Measurements from ENCODE around the gene IQCE.

The IQCE gene

DNA sequence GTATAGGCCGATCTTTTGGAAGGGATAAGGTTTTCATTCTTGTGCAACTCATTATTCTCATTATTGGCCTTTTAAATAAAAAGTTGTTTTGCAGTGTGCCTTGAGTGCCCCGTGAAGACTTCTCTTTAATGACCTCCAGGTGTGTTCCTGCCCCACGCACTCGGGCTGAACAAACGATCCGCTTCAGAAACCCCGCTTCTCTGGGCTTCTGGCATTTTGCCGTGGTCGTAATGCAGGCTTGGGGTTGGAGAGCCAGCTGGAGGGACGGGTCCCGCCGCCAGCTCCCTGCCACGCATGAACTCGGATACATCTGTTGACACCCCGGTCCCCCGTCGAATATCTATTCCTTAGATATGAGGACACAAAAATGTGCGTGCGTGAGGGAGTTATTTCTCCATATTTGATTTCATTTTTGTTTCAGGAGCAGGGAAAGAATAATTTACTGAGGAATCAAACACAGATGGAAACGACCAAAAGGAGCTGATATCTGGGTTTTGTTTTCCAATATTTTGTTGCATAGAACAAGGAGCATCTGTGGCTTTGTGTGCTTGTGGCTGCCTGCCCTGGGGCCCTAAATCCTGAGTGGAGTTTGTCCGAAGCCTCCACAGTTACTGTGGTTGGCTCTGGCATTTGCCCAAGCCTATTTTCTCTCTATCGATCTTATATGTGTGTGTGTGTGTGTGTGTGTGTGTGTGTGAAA lies 56.0 kb downstream of the IQCE start:
- no peak for DNase-seq (ENCODE audit: low read depth)

DNA sequence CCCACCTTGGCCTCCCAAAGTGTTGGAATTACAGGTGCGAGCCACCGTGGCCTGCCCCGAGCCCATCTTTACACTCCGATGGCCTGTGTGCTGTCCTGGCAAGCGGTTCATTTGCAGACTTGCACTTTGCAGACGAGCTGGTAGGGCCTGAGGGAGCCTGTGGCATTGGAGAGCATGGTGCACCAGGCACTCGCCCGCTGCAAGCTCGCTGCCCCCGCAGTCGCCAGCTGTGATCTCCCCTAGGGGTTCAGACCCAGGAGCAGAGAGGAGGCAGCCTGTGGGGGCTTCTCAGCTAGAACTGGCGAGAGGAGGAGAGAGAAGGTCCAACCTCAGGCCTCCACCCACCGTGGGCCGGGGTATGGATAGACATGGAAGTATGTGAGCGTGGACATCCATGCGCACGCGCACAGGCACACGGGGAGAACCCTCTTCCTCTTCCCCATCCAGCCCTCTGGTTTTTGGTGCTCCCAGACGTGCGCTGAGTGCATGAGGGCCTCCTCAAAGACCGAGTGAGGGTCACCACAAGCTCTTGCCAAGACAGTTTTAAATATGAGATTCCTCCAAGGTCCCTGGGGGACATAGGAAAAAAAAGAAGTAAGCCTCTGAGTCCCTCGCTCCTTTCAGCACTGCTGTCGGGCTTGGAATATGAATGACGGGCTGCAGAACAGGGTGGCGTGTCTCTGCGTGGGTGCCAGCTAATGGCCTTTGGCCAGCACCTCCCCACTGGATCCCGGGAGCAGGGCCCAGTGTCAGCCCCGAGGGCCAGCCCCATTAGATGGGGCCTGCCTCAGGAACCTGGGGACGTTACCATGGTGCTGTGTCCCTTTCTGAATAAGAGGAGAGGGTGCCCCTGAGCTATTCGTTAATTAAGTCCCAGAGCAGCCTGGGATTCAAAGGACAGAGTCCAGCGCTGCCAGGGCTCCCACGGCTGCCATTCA lies 57.9 kb downstream of the IQCE start:
- no peak for DNase-seq (ENCODE audit: low read depth)

DNA sequence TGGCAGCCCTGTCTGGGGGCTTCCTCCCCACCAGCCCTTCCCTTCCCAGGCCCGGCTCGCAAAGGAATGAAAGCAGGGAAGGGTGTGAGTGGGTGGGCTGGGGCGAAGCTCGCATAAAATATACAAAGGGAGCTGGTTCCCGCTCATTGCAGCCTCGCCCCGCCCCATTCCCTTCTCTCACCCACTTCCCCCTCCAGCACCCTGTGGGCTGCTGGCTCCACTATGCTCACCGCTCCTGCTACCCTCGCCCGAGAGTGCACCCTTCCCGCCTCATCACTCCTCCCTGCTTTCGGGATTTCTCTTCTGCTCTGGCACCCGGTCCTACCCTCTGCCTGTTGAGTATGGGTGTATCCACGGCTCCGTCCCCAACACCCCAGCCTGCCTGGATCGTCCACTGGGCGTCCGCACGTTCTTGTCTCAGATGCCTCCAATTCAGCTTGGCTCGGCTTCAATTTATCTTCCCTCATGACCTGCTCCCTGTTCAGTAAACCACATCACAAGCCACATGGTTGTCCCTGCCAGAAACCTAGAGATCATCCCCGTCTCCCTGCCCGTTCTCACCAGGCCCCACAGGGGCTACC lies 58.6 kb downstream of the IQCE start:
- DNase-seq (ENCODE audit: low read depth): no peak

DNA sequence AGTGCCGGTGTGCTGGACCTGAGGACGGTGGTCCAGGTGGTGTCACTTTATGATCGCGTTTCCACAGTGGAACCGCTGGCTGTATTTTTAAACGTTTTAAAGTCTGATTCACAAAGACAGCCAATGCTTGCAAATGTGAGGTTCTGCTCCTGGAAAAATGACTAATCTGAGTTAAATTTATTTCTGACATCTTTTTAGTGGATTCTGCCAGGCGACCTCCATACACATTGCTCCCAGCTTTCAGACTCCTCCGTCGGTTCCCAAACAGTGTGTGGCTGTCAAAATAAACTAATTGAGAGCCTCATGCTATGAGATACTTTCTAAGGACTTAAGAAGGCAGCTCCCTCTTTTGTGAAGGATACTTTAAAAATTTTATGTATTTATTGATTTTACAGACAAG lies 60.3 kb downstream of the IQCE start:
- DNase-seq (ENCODE audit: low read depth): no peak

DNA sequence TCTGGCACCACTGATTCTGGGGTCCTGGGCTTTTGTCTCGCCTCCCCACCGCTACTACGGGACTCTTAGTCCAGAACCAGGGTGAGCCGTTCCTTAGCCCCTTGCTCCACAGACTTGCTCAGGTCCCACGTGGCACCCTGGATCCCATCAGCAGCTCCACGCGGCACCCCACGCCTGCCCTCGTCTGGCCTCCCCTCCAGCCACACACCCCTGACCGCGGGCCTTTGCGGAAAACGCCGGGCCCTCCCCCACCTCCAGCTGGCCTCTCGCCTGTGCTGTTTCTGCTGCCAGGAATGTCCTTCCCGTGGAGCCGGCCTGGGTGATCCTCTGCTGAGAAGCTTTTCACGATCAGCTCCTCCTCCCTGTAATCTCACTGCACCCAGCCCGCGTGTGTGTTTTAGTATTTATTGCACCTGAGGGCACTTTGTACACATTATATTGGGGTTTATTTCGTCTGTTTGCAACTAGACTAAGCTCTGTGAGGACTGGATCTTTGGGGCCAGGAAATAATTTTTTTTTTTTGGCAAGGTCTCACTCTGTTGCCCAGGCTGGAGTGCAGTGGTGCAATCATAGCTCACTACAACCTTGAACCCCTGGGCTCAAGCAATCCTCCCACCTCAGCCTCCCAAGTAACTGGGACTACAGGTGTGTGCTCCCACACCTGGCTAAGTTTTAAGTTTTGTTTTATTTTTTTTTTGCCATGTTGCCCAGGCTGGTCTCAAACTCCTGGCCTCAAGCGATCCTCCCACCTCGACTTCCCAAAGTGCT lies 62.5 kb downstream of the IQCE start:
- DNase-seq (ENCODE audit: low read depth): no peak

DNA sequence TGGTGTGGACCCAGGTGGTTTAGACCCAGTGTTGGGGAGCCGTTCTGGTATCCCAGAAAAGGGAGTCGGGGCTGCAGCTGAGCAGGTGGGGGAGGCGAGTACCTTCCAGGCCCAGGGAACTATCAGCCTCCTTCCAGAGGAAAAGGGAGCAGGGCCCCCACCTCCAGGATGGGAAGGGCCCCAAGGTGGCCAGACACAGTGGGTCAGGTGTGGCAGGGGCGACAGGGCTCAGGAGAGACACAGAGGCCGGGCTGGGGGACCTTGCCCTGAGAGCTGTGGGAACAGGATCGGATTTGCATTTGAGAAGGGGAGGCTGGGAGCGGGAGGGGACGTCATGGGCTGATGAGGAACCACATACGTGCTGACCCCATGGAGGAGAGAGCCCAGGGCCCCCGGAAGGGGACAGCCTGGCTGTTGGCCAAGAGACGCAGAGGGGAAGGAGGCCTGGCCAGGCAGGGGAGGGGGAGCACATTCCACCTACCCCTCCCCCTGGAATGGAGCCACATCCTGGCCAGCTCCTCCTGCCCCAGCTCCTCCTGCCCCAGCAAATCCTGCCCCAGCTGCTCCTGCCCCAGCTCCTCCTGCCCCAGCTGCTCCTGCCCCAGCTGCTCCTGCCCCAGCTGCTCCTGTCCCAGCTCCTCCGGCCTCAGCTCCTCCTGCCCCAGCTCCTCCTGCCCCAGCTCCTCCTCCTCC lies 63.3 kb downstream of the IQCE start:
- DNase-seq (ENCODE audit: low read depth): no peak

DNA sequence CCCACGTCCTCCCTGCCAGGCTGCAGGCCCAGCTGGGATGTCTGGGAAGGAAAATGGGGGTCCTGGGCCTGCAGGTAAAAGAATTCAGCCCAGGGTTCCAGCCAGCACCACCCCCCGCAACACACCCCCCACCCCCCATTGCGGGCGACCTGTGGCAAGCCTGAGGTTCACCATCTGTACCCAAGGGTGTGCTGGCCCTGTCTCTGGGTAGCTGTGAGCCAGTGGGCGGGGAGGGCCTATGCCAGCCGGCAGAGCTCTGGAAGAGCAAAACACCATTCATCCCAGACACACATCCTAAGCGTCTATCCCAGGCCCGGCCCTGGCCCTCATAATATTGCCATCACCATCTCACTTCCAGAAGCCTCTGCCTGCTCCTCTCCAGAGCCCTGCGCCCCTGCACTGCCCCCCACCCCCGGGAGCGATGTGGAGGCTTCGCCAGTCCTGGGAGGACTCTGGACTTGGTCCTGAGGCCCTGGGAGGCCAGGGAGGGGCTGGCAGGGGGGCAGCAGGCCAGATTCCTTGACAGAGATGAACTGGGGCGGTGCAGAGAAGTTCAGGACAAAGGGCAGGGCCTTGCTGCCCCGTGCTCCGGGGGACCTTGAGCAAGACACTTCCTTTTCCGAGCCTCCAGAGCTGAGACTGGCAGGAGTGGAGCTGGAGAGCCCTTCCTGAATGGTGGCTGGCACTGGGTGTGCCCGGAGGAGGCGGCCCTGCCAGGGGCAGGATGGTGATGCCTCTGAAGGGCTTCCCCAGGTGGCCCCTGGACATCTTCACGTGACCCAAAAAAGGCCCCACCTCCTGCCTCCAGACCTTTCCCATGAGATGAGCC lies 64.3 kb downstream of the IQCE start:
- DNase-seq (ENCODE audit: low read depth): no peak

DNA sequence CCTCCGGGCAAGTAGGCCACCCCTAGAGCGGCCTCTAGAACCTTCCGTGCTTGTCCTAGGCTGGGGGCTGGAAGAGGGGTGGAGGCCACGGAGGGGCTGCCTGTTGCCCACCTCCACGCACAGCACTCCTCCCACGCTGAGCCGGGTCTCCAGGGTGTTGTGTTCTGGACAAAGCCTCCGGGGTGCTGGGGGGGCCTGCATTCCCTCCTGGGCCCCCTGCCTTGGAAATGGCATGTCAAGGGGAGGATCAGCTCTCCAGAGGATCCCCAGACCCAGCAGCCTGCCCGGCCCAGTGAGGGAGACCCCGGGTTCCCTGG lies 64.9 kb downstream of the IQCE start:
- DNase-seq (ENCODE audit: low read depth): no peak

DNA sequence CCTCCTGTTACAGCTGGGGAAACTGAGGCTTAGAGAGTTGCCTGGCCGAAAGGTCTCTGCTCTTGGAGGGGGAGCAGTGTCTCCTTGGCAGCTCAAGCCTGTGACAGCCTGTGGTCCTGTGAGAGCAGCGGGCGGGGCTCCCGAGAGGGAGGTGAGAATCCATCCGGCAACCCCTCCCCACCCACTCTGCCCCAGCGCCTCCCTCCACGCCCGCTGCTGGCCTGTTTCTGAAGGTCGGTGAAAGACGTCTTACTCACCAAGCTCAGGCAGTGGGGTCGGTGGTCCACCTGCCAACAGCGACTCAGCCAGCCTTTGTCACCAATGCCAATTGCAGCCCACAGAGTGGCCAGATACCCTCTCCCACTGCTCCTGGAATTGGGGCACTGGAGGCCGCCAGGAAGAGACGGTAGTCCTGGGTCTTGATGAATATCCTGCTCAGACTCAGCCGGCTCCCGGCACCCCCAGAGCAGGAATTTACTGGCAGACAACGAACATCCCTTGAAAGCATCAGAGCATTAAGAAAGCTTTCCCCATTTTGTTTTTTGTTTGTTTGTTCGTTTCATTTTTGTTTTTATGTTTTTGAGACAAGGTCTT lies 65.6 kb downstream of the IQCE start:
- DNase-seq (ENCODE audit: low read depth): no peak

DNA sequence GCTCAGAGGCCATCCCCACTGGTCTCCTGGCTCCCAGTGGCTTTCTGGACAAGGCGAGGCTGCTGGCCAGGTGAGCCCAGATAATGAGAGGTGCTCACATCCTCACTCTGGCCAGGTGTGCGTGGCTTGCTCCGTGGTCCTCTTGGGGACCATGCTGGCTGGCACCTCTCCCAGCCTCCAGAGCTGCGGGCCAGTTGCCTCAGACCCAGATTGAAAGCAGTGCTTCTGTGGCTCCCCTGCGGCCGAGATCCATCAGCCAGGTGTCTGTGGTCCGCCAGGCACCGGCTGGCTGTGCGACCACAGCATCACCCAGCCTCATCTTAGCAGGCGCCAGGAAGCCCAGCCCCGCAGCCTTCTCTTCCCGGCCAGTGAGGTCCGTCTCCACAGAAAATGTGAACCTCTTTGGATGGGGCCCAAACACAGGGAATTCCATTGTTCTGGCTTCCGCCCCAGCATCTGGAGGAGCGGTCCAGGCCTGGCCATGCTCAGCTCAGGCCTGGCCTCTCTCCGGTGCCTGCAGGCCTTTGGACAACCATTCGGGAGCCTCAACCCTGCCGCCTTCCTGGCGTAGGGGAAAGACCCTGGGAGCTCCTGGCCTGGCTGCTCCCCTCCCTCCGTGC lies 67.8 kb downstream of the IQCE start:
- no peak for DNase-seq (ENCODE audit: low read depth)

DNA sequence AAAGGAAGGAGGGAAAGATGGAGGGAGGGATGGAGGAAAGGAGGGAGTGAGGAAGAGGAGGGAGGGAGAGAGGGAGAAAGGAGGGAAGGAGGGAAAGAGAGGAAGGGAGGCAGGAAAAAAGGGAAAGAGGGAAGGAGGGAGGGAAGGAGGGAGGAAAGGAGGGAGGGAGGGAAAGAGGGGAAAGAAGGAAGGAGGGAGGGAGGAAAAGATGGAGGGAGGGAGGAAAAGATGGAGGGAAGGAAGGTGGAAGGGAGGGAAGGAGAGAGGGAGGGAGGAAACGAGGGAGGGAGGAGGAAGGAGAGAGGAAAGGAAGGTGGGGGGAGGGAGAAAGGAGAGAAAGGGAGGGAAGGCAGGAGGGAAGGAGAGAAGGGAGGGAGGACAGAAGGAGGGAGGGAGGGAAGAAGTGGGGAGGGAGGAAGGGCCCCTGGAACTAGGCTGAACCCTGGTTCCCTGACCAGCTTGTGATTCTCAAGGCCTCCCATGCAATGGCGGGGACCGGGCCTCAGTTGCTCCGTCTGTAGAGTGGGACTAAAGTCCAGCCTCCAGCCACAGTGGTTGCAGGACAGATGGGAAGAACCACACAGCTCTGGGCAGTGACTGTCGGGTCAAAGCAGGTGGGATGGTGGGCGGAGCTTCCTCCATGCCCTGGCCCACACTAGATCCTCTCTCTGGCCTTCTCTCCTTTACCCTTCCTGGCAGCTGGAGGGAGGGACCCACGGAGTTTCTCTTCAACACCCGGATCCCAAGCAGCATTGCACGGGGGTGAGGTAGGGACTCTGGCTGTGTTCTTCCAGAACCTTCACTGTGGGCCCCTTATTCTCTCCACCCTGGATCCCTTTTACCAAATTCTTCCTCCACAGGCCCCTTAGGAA lies 68.7 kb downstream of the IQCE start:
- no peak for DNase-seq (ENCODE audit: low read depth)

DNA sequence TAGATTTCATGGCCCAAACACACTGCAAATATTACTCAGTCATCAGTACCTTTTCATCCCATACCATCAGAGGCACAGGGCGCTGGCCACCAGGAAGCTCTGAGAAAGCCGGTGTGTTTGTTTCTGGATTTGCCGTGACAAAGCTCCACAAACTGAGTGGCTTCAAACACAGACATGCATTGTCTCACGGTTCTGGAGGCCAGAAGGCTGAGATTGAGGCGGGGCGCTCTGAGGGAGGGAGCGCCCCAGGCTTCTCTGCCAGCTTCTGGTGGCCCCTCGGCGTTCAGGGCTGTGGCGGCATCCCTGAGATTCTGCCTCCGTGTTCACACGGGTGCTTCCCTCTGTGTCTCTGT lies 69.3 kb downstream of the IQCE start:
- no peak for DNase-seq (ENCODE audit: low read depth)

DNA sequence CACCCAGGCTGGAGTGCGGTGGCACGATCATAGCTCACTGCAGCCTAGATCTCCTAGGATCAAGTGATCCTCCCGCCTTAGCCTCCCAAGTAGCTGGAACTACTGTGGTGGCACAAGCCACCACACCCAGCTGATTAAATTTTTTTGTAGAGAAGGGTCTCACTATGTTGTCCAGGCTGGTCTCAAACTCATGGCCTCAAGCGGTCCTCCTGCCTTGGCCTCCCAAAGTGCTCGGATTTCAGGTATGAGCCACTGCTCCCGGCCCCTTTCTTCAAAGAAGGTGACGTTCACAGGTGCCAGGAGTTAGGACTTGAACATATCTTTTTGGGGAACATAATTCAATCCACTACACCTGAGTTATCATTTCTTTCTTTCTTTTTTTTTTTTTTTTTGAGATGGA lies 70.1 kb downstream of the IQCE start:
- DNase-seq (ENCODE audit: low read depth): no peak

DNA sequence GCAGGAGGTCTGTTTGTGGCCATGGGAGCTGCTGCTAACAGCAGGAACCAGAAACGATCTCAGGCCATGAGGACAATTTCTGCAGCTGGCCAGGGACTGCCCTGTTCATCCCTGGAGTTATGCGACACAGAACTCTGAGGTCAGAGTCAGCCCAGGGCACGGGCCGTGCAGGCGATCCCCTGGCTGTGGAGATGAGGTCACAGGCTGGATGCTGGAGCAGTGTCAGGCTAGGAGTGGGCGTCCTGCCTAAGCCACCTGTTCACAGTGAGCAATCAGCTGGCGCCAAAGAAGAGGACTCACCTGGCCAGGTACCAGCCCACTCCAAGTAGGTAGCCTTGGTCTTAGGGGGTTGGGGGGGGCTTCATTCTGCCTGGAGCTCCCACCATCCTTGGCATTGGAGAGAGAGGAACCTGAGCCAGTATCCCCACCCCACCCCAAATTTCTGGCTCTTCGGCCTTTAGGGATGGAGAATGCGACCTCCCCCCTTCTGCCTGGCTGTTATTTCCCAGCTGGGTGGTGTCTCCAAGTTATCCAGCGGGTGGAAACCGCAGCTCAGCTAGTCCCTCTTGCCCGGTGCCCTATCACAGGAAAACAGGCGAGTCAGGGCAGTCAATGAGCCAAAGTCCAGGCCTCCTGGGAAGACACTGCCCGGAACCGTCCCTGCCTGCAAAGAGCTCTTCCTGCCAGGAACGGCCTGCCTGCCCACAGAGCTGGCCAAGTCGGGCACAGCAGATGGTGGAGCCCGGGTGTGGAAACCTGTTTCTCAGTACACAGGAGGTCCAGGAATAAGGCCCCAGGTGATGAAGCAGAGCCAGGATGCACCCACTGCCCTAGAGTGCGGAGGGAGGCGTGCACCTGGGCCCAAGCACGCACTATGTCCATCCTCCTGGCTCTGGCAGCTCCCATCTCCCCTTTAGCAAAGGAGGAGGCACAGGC lies 71.2 kb downstream of the IQCE start:
- no peak for DNase-seq (ENCODE audit: low read depth)

DNA sequence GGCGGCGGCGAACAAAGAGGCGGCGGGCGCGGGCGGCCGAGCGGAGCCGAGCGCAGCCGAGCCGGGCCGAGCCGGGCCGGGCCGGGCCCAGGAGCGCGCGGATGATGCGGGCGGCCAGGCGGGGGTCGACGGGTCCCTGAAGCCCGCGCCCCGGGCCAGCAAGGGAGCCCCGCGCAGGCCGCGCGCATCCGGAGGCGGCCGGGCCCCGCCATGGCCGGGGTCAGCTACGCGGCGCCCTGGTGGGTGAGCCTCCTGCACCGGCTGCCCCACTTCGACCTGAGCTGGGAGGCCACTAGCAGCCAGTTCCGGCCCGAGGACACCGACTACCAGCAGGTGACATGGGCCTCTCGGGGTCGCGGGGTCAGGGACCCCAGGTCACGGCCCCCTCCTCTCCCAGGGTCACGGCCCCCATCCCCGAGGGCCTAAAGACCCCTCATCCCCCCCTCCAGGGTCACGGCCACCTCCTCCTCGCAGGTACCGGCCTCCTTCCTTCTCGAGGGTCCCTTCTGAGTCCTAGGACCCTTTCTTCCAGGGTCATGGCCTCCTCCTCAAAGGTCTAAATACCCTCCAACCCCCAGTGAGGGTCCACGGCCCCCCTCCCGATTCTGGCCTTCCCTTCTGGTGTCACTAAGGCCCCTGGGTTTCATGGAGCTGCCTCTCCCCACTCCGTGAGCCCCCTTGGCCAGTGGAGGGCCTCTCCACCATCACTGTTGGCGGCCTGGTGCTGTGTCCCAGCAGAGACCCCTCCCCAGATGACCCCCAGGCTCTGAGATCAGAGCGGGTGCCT lies 73.4 kb downstream of the IQCE start, which contains the start of gene TTYH3:
TSS of gene TTYH3 (plus strand) at position 41 of the 787 bp plus-strand sequence. CDS start at position 211, 170 bp downstream.
- DNase-seq (ENCODE audit: low read depth): no peak

DNA sequence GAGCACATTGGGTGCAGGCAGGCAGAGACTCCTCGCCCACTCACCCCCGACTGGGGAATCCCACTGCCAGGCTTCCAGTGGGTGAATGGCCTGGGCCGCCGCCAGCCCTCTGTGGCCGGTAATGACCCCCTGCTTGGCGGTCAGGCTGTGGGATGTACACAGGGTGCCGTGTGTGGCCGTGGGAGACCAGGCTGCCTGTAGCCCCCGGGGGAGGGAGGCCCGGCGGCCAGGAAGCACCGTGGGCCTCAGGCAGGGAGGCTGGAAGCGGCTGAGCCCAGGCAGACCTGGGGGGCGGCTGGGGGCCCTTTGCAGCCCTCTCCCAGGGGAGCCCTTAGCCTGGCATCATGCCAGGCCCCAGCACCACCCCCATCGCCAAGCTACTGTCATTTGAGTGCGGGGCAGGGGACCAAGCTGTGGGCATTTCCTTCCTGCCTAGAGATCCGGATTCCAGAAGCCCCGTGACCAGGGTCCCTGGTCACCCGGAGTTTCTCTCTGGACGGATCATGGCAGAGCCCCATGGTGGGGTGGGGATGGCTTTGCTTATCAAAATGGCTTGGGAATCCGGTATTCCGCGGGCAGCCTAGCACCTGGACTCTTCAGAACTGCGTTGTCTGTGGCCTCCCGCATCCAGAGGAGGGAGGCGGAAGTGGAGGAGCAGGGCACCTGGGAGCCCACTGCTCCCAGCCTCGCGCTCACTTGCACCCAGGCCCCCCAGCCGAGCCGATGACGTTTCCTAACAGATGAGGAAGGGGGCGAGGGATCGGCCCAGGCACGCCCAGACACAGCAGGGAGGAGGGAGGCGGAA lies 74.2 kb downstream of the IQCE start:
- DNase-seq (ENCODE audit: low read depth): peak; percentile 32
